Liver (tissue), 9 donors: Measurements from ENCODE around the gene GPR62. TPM values are rescaled to one million over a fixed set of nuclear protein-coding genes. Genes with fewer than 3 reads are reported as not detected.

Source experiments
- DNase-seq: peaks from one replicate; pipeline ENCODE4 v3.0.0-alpha.2; 2017; ENCODE audit warnings: low spot score
- H3K27ac ChIP-seq, 2 donors: one replicate each; pipeline ENCODE4 v1.7.0; 2013; ENCODE audit warnings: inconsistent platforms in 2 of 2, low read length in 2 of 2, control low read depth in 1 of 2, low read depth in 1 of 2, mild to moderate bottlenecking in 1 of 2
- H3K27me3 ChIP-seq, 4 donors: one replicate each; pipeline versions ENCODE4 v1.6.1 to v1.7.0; 2013; ENCODE audit warnings: low read length in 3 of 4, inconsistent platforms in 1 of 4, mild to moderate bottlenecking in 1 of 4, moderate library complexity in 1 of 4; ENCODE audit not compliant: control insufficient read depth in 4 of 4, insufficient read depth in 4 of 4
- H3K36me3 ChIP-seq, 4 donors: one replicate each; pipeline versions ENCODE4 v1.6.1 to v1.7.0; 2013; ENCODE audit warnings: low read length in 3 of 4, mild to moderate bottlenecking in 3 of 4, low read depth in 1 of 4, moderate library complexity in 1 of 4; ENCODE audit not compliant: control insufficient read depth in 4 of 4, insufficient read depth in 3 of 4
- H3K4me1 ChIP-seq, 4 donors: one replicate each; pipeline versions ENCODE4 v1.6.1 to v1.7.0; 2013; ENCODE audit warnings: low read length in 3 of 4, mild to moderate bottlenecking in 3 of 4, moderate library complexity in 1 of 4; ENCODE audit not compliant: control insufficient read depth in 4 of 4, insufficient read depth in 4 of 4
- H3K4me3 ChIP-seq, 3 donors: one replicate each; pipeline versions ENCODE4 v1.6.1 to v1.7.0; 2013; ENCODE audit warnings: low read length in 3 of 3, control low read depth in 1 of 3, low read depth in 1 of 3, mild to moderate bottlenecking in 1 of 3
- H3K9ac ChIP-seq, 2 donors: one replicate each; pipeline ENCODE4 v1.7.0; 2013; ENCODE audit warnings: low read length in 2 of 2, mild to moderate bottlenecking in 2 of 2, moderate library complexity in 2 of 2, control low read depth in 1 of 2, low read depth in 1 of 2
- H3K9me3 ChIP-seq, 4 donors: one replicate each; pipeline versions ENCODE4 v1.6.1 to v1.7.0; 2013; ENCODE audit warnings: low read length in 3 of 4; ENCODE audit not compliant: control insufficient read depth in 4 of 4
- FOXA1 ChIP-seq: IDR thresholded peaks from 2 replicates; pipeline ENCODE4 v1.6.1; 2016; ENCODE audit warnings: antibody characterized with exemption
- FOXA2 ChIP-seq: IDR thresholded peaks from 2 replicates; pipeline ENCODE4 v1.6.1; 2016; ENCODE audit warnings: antibody characterized with exemption
- GABPA ChIP-seq, 2 donors: IDR thresholded peaks in 1 of 2; conservative IDR thresholded peaks in 1 of 2; 2 replicates each; pipeline ENCODE4 v1.6.1; 2016; ENCODE audit warnings: antibody characterized with exemption in 2 of 2, mild to moderate bottlenecking in 1 of 2, moderate library complexity in 1 of 2
- HNF4A ChIP-seq, 2 donors: conservative IDR thresholded peaks; 2 replicates each; pipeline ENCODE4 v1.6.1; 2016; ENCODE audit warnings: antibody characterized with exemption in 2 of 2, mild to moderate bottlenecking in 2 of 2
- HNF4G ChIP-seq: IDR thresholded peaks from 2 replicates; pipeline ENCODE4 v1.6.1; 2016; ENCODE audit warnings: antibody characterized with exemption
- JUND ChIP-seq, 2 donors: IDR thresholded peaks; 2 replicates each; pipeline ENCODE4 v1.6.1; 2016; ENCODE audit warnings: antibody characterized with exemption in 2 of 2
- RAD21 ChIP-seq, 2 donors: IDR thresholded peaks; 2 replicates each; pipeline ENCODE4 v1.6.1; 2016; ENCODE audit warnings: antibody characterized with exemption in 2 of 2, mild to moderate bottlenecking in 2 of 2
- REST ChIP-seq: IDR thresholded peaks from 2 replicates; pipeline ENCODE4 v1.6.1; 2016; ENCODE audit warnings: antibody characterized with exemption, mild to moderate bottlenecking
- RXRA ChIP-seq, 2 donors: IDR thresholded peaks; 2 replicates each; pipeline ENCODE4 v1.6.1; 2017 to 2018; ENCODE audit warnings: antibody characterized with exemption in 2 of 2, mild to moderate bottlenecking in 1 of 2
- SP1 ChIP-seq: IDR thresholded peaks from 2 replicates; pipeline ENCODE4 v1.6.1; 2018; ENCODE audit warnings: antibody characterized with exemption, mild to moderate bottlenecking
- YY1 ChIP-seq: IDR thresholded peaks from 2 replicates; pipeline ENCODE4 v1.6.1; 2016; ENCODE audit warnings: antibody characterized with exemption, mild to moderate bottlenecking
- WGBS: extraction: QIAGEN DNeasy Blood & Tissue Kit; methylation state at CpG from one replicate; pipeline ENCODE4 v1.1.7; 2013; 5-methylcytosine and 5-hydroxymethylcytosine counted together
- polyA plus RNA-seq, 2 donors: library from polyadenylated mRNA; stranded (reverse) in 1 of 2; unstranded in 1 of 2; fragments of 200-250 nt in 1 of 2; fragments of >200 nt in 1 of 2; fragmentation: Nextera tagmentation in 1 of 2; extraction: Ambion mirVana in 1 of 2; gene quantifications; one replicate each; pipeline versions ENCODE4 v1.2.1 to v1.2.3, GENCODE V29; 2013 to 2015
- total RNA-seq, 2 donors: library from RNA; depleted of rRNA; stranded (reverse); fragments of >200 nt; gene quantifications; one replicate each; pipeline ENCODE4 v1.2.3, GENCODE V29; 2014
- TF ChIP-seq, protein P1 (sequence below): IDR thresholded peaks from 2 replicates; pipeline ENCODE4 v1.6.1; 2016; ENCODE audit warnings: antibody characterized with exemption
- TF ChIP-seq, protein P2 (sequence below): IDR thresholded peaks from 2 replicates; pipeline ENCODE4 v1.6.1; 2016; ENCODE audit warnings: antibody characterized with exemption
- TF ChIP-seq, protein P3 (sequence below): fragments of 150-350 bp; IDR thresholded peaks from 2 replicates; pipeline ENCODE4 v1.5.1; 2017; ENCODE audit warnings: improper control_type of control experiment, low read depth, low read length; ENCODE audit not compliant: missing input control
- TF ChIP-seq, protein P4 (sequence below): IDR thresholded peaks from 2 replicates; pipeline ENCODE4 v1.6.1; 2016; ENCODE audit warnings: antibody characterized with exemption
- donor health status: healthy.
- donor health status: healthy.
- donor health status: healthy.
- donor health status: healthy.
- donor health status: healthy.

Gene GPR62
- total and polyA plus RNA-seq, 4 donors: 0.07 to 0.08 TPM; not detected in 2

DNA sequence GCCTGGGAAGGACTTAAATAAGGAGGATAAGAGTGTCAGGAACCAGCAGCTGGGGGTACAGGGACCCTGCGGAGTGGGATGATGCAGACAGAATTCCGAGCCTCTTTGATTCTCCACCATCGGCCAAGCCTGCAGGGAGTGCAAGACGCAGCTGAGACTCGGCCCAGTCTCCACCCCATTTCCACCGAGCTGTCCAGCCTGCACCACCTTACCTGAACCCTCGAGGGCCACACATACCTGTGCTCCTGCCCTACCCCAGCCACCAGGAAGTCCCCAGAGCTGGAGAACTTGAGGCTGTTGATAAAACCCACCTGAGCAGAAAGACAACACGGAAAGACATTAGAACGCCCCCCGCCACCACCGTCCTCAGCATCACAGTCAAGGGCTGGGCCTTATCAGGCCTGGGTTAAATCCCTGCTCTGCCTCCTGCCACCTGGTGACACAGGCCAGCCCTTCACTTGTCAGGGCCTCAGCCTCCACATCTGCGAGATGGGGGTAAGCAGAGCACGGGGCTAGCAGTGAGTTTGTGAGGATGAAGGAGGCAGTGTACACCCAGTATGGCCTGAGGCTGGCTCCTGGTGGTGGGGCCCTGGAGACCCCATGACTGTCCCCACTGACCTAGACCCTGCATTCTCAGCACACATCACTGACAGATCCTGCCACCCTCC is 21.6 kb upstream of the GPR62 start:
- H3K27me3 ChIP-seq: no peaks in the 10 kb centered on the region
- no peak overlapping the region for H3K9ac ChIP-seq
- no peak for DNase-seq
- peaks cover 18 to 56% (median 36%) of the 10 kb centered on the region in 4 donors for H3K36me3 ChIP-seq
- H3K4me3 ChIP-seq: no peak overlapping the region
- no peaks in the 10 kb centered on the region for H3K9me3 ChIP-seq
- WGBS: 95% methylated on average over 13 of the region's 13 CpGs
- no peak overlapping the region for H3K27ac ChIP-seq
- TF ChIP-seq, protein P1, sequence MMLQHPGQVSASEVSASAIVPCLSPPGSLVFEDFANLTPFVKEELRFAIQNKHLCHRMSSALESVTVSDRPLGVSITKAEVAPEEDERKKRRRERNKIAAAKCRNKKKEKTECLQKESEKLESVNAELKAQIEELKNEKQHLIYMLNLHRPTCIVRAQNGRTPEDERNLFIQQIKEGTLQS: no peak
- no peaks in the 10 kb centered on the region for H3K4me1 ChIP-seq

- no peak for DNase-seq
- Histone ChIP-seq H3K4me1 (no peaks in the 10 kb centered on the region), H3K4me3 (no peak overlapping the region), H3K27ac (no peak overlapping the region), H3K36me3 (peaks cover 18 to 56% (median 36%) of the 10 kb centered on the region in 4 donors), H3K9ac (no peak overlapping the region), H3K27me3 (no peaks in the 10 kb centered on the region), H3K9me3 (no peaks in the 10 kb centered on the region)
- TF ChIP-seq SP1 (no peak), YY1 (no peak), RAD21 (IDR thresholded peaks at IDR 0.05) (no peak), JUND (IDR thresholded peaks at IDR 0.05) (no peak)
- TF ChIP-seq, protein P2, sequence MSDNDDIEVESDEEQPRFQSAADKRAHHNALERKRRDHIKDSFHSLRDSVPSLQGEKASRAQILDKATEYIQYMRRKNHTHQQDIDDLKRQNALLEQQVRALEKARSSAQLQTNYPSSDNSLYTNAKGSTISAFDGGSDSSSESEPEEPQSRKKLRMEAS: no peak
- WGBS: 97% methylated on average over 11 of the region's 11 CpGs
Observed at GRCh38 chr3:51934139-51934850, 20.9 kb upstream of the GPR62 start.

- Histone ChIP-seq H3K9ac (peak overlapping the region in 1 of 2 donors; percentile 20), H3K9me3 (no peaks in the 10 kb centered on the region), H3K4me3 (no peak overlapping the region), H3K4me1 (peaks cover 0 to 2% (median 1%) of the 10 kb centered on the region in 4 donors), H3K27ac (no peak overlapping the region), H3K36me3 (peaks cover 18 to 56% (median 36%) of the 10 kb centered on the region in 4 donors), H3K27me3 (no peaks in the 10 kb centered on the region)
- DNase-seq: no peak
- no peak for TF ChIP-seq GABPA (IDR thresholded peaks at IDR 0.05 in 1 of 2, conservative IDR thresholded peaks at IDR 0.05 in 1 of 2)
- no peak for TF ChIP-seq FOXA1
- TF ChIP-seq, protein P1: no peak
- TF ChIP-seq, protein P3, sequence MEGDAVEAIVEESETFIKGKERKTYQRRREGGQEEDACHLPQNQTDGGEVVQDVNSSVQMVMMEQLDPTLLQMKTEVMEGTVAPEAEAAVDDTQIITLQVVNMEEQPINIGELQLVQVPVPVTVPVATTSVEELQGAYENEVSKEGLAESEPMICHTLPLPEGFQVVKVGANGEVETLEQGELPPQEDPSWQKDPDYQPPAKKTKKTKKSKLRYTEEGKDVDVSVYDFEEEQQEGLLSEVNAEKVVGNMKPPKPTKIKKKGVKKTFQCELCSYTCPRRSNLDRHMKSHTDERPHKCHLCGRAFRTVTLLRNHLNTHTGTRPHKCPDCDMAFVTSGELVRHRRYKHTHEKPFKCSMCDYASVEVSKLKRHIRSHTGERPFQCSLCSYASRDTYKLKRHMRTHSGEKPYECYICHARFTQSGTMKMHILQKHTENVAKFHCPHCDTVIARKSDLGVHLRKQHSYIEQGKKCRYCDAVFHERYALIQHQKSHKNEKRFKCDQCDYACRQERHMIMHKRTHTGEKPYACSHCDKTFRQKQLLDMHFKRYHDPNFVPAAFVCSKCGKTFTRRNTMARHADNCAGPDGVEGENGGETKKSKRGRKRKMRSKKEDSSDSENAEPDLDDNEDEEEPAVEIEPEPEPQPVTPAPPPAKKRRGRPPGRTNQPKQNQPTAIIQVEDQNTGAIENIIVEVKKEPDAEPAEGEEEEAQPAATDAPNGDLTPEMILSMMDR: no peak
- TF ChIP-seq, protein P4, sequence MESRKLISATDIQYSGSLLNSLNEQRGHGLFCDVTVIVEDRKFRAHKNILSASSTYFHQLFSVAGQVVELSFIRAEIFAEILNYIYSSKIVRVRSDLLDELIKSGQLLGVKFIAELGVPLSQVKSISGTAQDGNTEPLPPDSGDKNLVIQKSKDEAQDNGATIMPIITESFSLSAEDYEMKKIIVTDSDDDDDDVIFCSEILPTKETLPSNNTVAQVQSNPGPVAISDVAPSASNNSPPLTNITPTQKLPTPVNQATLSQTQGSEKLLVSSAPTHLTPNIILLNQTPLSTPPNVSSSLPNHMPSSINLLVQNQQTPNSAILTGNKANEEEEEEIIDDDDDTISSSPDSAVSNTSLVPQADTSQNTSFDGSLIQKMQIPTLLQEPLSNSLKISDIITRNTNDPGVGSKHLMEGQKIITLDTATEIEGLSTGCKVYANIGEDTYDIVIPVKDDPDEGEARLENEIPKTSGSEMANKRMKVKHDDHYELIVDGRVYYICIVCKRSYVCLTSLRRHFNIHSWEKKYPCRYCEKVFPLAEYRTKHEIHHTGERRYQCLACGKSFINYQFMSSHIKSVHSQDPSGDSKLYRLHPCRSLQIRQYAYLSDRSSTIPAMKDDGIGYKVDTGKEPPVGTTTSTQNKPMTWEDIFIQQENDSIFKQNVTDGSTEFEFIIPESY: no peak
- no peak for TF ChIP-seq YY1
- TF ChIP-seq HNF4G: no peak
- no peak for TF ChIP-seq FOXA2
- no peak for TF ChIP-seq JUND (IDR thresholded peaks at IDR 0.05)
- TF ChIP-seq RXRA (IDR thresholded peaks at IDR 0.05): no peak
- no peak for TF ChIP-seq REST
- TF ChIP-seq HNF4A (conservative IDR thresholded peaks at IDR 0.05): no peak
- WGBS: 96% methylated on average over 28 of the region's 28 CpGs
Observed at GRCh38 chr3:51934991-51935885, 19.9 kb upstream of the GPR62 start.
